ENCODE data around the gene CDKN2AIP. TPM values are rescaled to one million over a fixed set of nuclear protein-coding genes. Genes with fewer than 3 reads are reported as not detected.
A peak's percentile ranks its signal among the peaks of the same experiment; 100 is the strongest.

CDKN2AIP gene
- total RNA-seq (10 to 100 TPM; 55.7 to 56.9 TPM), total RNA-seq (25.7 to 127 (median 78.7) reads per million in 172 experiments)
- polyA plus RNA-seq (2013, experiment 1 of 2), result 29.5 TPM
- polyA plus RNA-seq (2013, experiment 2 of 2), result 38.2 TPM

- Histone ChIP-seq H3K4me3 (ENCODE audit: low read length) (peak within 1 kb of the TSS; percentile 94), H3K36me3 (ENCODE audit: insufficient read depth, low read length) (peaks cover 35% of the 10 kb centered on the region), H3K4me1 (ENCODE audit: insufficient read depth, low read length) (peaks cover 26% of the 10 kb centered on the region), H3K27me3 (ENCODE audit: control insufficient read depth in 1 of 2, insufficient read depth in 2 of 2, low read length in 2 of 2) (no peaks in the 10 kb centered on the region), H3K9me3 (ENCODE audit: control insufficient read depth in 1 of 2, insufficient read depth in 1 of 2, low read length in 2 of 2) (no peaks in the 10 kb centered on the region), H3K27ac (ENCODE audit: low read depth in 1 of 2, low read length in 2 of 2) (peak within 1 kb of the TSS; percentile 91)
- DNase-seq (peak; percentile 89 to 98 (median 94)), ATAC-seq (ENCODE audit: poor library complexity) (peak; percentile 82)
- peak within 1 kb of the TSS; percentile 98 for H3K4me3 Mint-ChIP-seq
- no peak for TF ChIP-seq CTCF (IDR thresholded peaks at IDR 0.05)
- no peaks in the 10 kb centered on the region for H3K27me3 Mint-ChIP-seq
- H3K4me1 Mint-ChIP-seq (ENCODE audit: low read depth), result peaks cover 56% of the 10 kb centered on the region
- POLR2A ChIA-PET, result interaction anchor here (0.7 to 6.3 kb wide), 21 partner anchors 9 to 1289 kb away, joined by 3 to 110 read pairs (median 6); partner anchors contain the start of genes CASP3, CENPU, ING2 and IRF2
- no peaks in the 10 kb centered on the region for H3K9me3 Mint-ChIP-seq
- CTCF ChIA-PET, result interaction anchor here (0.6 to 3.6 kb wide), 7 partner anchors 15 to 1982 kb away, joined by 3 to 18 read pairs (median 3); partner anchors contain the start of gene UFSP2
- H3K27ac Mint-ChIP-seq, result peak within 1 kb of the TSS; percentile 96
- peaks cover 48% of the 10 kb centered on the region for H3K36me3 Mint-ChIP-seq (ENCODE audit: low read depth)
- intact Hi-C loops (cut with DNase I, micrococcal nuclease), result loop anchor here (1.0 to 10.0 kb wide), 10 partner anchors 14 to 1760 kb away; partner anchors contain the start of genes CFAP97 (in 1 of the 2), DCTD (in 1 of the 2), IRF2 (in 1 of the 2) and RWDD4 (in 1 of the 2)
These were observed at the start of gene CDKN2AIP for GRCh38 chr4:183444214-183445096. Gene CDKN2AIP, plus strand, starts transcription at chr4:183444636. Its CDS starts 162 bp downstream, at chr4:183444798.

- Mint-ChIP-seq H3K4me1 (ENCODE audit: low read depth) (peaks cover 40% of the 10 kb centered on the region), H3K9me3 (no peaks in the 10 kb centered on the region), H3K4me3 (no peak overlapping the region), H3K27me3 (peaks cover 23% of the 10 kb centered on the region), H3K36me3 (ENCODE audit: low read depth) (no peaks in the 10 kb centered on the region), H3K27ac (no peak overlapping the region)
- no peak for DNase-seq
- H3K27me3 ChIP-seq (ENCODE audit: control insufficient read depth in 1 of 2, insufficient read depth in 2 of 2, low read length in 2 of 2), result peaks cover 0 to 4% of the 10 kb centered on the region in 2 experiments
- ATAC-seq (ENCODE audit: poor library complexity), result no peak
- CTCF ChIA-PET, result interaction anchor here (2.1 kb wide), 1 partner anchor 12 kb away, joined by 9 read pairs; no protein-coding TSS in a partner anchor
- POLR2A ChIA-PET, result no interaction called here
- no peaks in the 10 kb centered on the region for H3K36me3 ChIP-seq (ENCODE audit: insufficient read depth, low read length)
- H3K4me3 ChIP-seq (ENCODE audit: low read length), result no peak overlapping the region
- peaks cover 23% of the 10 kb centered on the region for H3K4me1 ChIP-seq (ENCODE audit: insufficient read depth, low read length)
- H3K27ac ChIP-seq (ENCODE audit: low read depth in 1 of 2, low read length in 2 of 2), result no peak overlapping the region
- no peak for TF ChIP-seq CTCF (IDR thresholded peaks at IDR 0.05)
- no peaks in the 10 kb centered on the region for H3K9me3 ChIP-seq (ENCODE audit: control insufficient read depth in 1 of 2, insufficient read depth in 1 of 2, low read length in 2 of 2)
- intact Hi-C loops (cut with DNase I, micrococcal nuclease), result loop anchor here in 1 of 2 experiments (5.0 to 10.0 kb wide), 2 partner anchors 111 to 478 kb away; partner anchors contain the start of gene DCTD
These were observed 49.0 kb upstream of the CDKN2AIP start for GRCh38 chr4:183395395-183395794.

- H3K27me3 Mint-ChIP-seq, result peaks cover 23% of the 10 kb centered on the region
- H3K9me3 ChIP-seq (ENCODE audit: control insufficient read depth in 1 of 2, insufficient read depth in 1 of 2, low read length in 2 of 2), result no peaks in the 10 kb centered on the region
- TF ChIP-seq CTCF (IDR thresholded peaks at IDR 0.05), result no peak
- H3K36me3 ChIP-seq (ENCODE audit: insufficient read depth, low read length), result no peaks in the 10 kb centered on the region
- intact Hi-C loops (cut with DNase I, micrococcal nuclease), result loop anchor here in 1 of 2 experiments (5.0 to 10.0 kb wide), 2 partner anchors 111 to 479 kb away; partner anchors contain the start of gene DCTD
- ChIA-PET CTCF (interaction anchor here (2.1 kb wide), 1 partner anchor 11 kb away, joined by 9 read pairs; no protein-coding TSS in a partner anchor), POLR2A (no interaction called here)
- H3K27ac Mint-ChIP-seq, result no peak overlapping the region
- H3K27me3 ChIP-seq (ENCODE audit: control insufficient read depth in 1 of 2, insufficient read depth in 2 of 2, low read length in 2 of 2), result peaks cover 0 to 4% of the 10 kb centered on the region in 2 experiments
- no peaks in the 10 kb centered on the region for H3K36me3 Mint-ChIP-seq (ENCODE audit: low read depth)
- DNase-seq (peak in 2 of 14 experiments; percentile 30 to 34), ATAC-seq (ENCODE audit: poor library complexity) (no peak)
- H3K4me1 ChIP-seq (ENCODE audit: insufficient read depth, low read length), result peaks cover 23% of the 10 kb centered on the region
- no peak overlapping the region for H3K4me3 Mint-ChIP-seq
- peaks cover 40% of the 10 kb centered on the region for H3K4me1 Mint-ChIP-seq (ENCODE audit: low read depth)
- no peak overlapping the region for H3K27ac ChIP-seq (ENCODE audit: low read depth in 1 of 2, low read length in 2 of 2)
- H3K4me3 ChIP-seq (ENCODE audit: low read length), result no peak overlapping the region
- H3K9me3 Mint-ChIP-seq, result no peaks in the 10 kb centered on the region
These were observed 48.2 kb upstream of the CDKN2AIP start for GRCh38 chr4:183396227-183396637.
